WI38 (cell line): ENCODE measurements around the gene OR13C5.
"Not testable (repeated sequence)": the region's sequence is repeated elsewhere in the genome, so short reads cannot be mapped to it uniquely, and the experiment has no call there.

Experiments used
- H3K4me3 ChIP-seq: 2 replicates; pipeline ENCODE4 v1.5.1; 2011; ENCODE audit warnings: low read depth, mild to moderate bottlenecking, control low read depth, low read length
- TF ChIP-seq, protein P1 (sequence below): IDR thresholded peaks from 2 replicates; pipeline ENCODE4 v1.5.1; 2012; ENCODE audit warnings: low read depth, mild to moderate bottlenecking, control low read depth, low read length

OR13C5 gene, protein sequence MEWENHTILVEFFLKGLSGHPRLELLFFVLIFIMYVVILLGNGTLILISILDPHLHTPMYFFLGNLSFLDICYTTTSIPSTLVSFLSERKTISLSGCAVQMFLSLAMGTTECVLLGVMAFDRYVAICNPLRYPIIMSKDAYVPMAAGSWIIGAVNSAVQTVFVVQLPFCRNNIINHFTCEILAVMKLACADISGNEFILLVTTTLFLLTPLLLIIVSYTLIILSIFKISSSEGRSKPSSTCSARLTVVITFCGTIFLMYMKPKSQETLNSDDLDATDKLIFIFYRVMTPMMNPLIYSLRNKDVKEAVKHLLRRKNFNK

DNA sequence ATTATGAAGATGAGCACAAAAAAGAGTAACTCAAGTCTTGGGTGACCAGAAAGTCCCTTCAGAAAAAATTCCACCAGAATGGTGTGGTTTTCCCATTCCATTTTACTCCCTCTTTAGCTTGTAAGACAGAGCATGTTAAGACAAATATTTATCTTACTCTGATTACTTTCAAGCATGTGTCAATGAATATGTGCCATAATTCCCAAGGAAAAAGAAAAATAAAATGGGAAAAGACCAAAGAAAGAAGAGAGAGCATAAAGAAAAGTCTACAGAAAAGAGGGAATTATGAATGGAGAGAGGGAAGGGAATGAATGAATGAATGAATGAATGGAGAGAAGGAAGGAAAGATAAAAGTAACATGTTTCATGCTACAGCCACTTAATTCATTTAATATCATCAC is at the start of gene OR13C5:
TSS of gene OR13C5 (minus strand) at position 101 of the 400 bp plus-strand sequence. CDS start at position 101, 0 bp downstream.
- not testable (repeated sequence) for H3K4me3 ChIP-seq

- TF ChIP-seq, protein P1, sequence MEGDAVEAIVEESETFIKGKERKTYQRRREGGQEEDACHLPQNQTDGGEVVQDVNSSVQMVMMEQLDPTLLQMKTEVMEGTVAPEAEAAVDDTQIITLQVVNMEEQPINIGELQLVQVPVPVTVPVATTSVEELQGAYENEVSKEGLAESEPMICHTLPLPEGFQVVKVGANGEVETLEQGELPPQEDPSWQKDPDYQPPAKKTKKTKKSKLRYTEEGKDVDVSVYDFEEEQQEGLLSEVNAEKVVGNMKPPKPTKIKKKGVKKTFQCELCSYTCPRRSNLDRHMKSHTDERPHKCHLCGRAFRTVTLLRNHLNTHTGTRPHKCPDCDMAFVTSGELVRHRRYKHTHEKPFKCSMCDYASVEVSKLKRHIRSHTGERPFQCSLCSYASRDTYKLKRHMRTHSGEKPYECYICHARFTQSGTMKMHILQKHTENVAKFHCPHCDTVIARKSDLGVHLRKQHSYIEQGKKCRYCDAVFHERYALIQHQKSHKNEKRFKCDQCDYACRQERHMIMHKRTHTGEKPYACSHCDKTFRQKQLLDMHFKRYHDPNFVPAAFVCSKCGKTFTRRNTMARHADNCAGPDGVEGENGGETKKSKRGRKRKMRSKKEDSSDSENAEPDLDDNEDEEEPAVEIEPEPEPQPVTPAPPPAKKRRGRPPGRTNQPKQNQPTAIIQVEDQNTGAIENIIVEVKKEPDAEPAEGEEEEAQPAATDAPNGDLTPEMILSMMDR = no peak
- no peak overlapping the region for H3K4me3 ChIP-seq
These were observed 36.2 kb upstream of the OR13C5 start for GRCh38 chr9:104635456-104635855.

- no peak overlapping the region for H3K4me3 ChIP-seq
- TF ChIP-seq, protein P1 = no peak
These were observed 34.8 kb upstream of the OR13C5 start for GRCh38 chr9:104633976-104634520.

- not testable (repeated sequence) for H3K4me3 ChIP-seq
These were observed 26.8 kb upstream of the OR13C5 start for GRCh38 chr9:104625964-104626363.

DNA sequence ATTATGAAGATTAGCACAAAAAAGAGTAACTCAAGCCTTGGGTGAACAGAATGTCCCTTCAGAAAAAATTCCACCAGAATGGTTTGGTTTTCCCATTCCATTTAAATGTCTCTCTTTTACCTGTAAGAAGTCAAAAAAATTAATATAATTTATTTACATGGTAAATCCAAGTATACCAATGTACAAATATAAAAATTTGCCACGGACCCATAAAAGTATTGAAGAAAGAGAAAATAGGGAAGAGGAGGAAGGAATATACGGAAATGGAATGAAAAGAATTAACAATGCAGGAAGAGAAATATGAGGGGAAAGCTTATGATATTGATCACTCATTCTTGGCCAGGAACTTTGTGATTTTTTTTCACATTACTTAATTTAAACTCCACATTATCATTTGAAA is 18.9 kb upstream of the OR13C5 start, which contains the start of gene OR13C9:
TSS of gene OR13C9 (minus strand) at position 101 of the 400 bp plus-strand sequence. CDS start at position 101, 0 bp downstream.
- no peak within 1 kb of the TSS for H3K4me3 ChIP-seq
- TF ChIP-seq, protein P1 = no peak

- no peak overlapping the region for H3K4me3 ChIP-seq
- TF ChIP-seq, protein P1 = no peak
These were observed 18.2 kb upstream of the OR13C5 start for GRCh38 chr9:104617418-104617817.

DNA sequence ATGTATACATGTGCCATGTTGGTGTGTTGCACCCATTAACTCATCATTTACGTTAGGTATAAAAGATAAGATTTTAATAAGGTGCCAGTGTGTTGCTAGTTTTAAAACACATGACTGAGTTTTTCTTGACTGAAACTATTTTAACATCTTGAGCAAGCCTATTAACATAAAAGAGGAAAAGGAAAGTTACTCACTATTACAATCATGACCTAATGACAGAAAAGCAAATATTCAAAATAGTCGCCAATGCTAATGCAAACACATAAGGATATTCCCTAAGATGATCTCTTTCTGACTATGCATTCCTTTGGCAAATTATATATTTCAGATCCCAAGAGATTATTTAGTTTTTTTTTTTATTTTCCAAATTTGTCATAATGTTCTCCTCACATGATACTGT is 12.0 kb upstream of the OR13C5 start:
- H3K4me3 ChIP-seq = no peak overlapping the region
- TF ChIP-seq, protein P1 = no peak

DNA sequence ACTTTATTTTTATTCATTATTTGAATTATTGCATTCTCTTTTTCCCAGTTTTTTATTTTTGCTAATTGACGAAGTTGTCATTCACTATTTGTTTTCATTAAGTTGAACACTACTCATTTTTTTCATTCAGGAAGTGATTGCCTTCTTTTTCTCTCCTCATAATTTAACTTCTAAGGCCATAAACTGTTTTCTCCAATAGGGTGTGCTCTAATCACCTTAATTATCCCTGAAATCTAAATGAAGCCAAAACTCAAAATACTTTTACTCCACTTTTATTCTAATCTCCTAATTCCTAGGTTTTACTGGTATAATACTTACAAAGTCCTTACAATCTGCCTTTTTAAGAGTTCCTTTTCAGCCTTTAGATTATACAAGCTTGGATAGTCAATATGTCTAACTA is 9.1 kb upstream of the OR13C5 start:
- TF ChIP-seq, protein P1 = no peak
- H3K4me3 ChIP-seq = no peak overlapping the region
